ENCODE data around the gene TUBG2.

TUBG2 gene

GRCh38 chr17:42677921-42678781 is 19.1 kb downstream of the TUBG2 start:
- DNase-seq, result peak; percentile 88

- DNase-seq, result peak; percentile 76
Observed at GRCh38 chr17:42678951-42679491, 19.9 kb downstream of the TUBG2 start.

- peak; percentile 69 for DNase-seq
Observed at GRCh38 chr17:42679492-42680330, 20.6 kb downstream of the TUBG2 start.

DNA sequence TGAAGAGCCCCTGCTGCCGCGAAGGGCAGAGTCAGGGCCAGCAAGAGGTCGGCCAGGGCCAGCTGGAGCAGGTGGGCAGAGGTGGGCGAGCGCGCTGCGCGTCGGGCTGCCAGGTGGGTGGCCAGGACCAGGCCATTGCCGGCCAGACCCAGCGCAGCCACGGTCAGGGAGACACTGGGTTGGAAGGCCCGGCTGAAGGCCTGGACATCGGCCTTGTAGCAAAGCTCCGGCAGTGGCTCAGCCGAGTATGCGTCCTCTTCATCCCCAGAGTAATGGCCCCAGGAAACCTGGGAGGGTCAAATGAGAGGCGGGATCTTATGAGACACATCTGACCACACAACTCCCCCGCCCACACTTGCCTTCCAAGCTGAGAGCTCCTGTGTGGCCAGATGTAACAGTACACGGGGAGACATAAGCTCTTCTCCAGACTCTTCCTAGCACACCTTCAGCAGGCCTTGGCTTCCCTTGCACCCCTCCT is 21.3 kb downstream of the TUBG2 start:
- no peak for DNase-seq

DNA sequence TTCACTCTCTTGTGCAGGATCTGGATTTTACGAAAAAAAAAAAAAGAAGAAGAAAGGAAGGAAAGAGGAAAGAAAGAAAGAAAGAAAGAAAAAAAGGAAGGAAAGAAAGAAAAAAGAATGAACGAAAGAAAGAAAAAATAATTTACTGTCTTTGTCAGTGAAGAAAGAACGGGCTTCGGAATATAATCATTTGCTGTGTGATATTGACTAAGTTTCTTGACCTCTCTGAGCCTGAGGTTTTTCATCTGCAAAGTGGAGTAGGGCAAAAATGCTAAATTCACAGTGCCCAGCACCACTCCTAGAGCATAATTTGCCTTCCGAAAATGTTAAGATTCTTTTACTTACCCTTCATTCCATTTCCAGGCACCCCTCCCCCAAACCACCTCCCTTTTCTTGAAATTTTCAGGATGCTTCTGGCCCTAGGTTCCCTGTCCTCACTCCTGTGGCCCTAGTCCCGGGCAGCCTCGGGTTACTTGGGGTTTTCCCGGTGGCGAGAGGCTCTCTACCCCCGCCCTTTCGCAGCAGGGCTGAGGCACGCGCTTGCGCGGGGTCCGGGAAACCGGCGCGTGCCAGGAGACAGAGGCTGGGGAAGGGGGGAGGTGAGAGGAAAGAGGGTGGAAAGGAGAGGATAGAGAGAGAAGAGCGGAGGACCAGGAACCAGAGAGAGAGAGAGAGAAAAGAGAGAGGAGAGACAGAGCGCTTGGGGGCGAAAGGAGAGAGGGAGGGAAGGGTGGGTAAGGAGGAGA is 23.1 kb downstream of the TUBG2 start, which contains the start of gene CNTNAP1:
TSS of gene CNTNAP1 (plus strand) at position 556 of the 746 bp plus-strand sequence. CDS start 299 bp downstream, outside the sequence.
- DNase-seq, result peak; percentile 73

DNA sequence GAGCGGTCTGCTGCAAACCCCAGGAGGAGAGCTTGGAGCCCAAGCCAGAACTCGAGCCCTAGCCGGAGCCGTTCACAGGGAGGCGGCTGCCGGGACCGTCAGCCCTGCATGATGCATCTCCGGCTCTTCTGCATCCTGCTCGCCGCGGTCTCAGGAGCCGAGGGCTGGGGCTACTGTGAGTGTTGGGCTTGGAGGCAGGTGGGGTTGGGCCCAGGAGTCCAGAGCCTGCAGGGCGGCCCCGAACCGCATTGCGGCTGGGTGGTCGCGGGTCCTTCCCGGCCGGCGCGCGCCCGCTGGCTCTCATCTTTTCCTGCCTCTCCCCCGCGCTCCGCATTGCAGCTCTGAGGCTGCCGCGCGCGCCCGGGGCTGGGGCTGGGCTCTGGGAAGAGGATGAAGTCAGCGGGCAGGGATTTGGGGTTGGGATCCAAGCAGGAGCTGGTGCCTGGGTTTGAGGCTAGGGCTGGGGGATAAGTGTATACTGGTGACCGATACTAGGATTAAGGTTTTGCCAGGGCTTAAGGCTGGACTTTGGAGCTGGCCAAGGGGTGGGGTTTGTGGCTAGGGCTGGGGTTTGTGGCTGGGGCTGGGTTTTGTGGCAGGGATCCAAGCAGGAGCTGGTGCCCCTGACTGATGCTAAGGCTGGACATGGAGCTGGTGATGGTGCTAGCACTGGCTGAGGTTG is 23.8 kb downstream of the TUBG2 start:
- DNase-seq, result peak; percentile 28

- peak; percentile 58 for DNase-seq
Observed at GRCh38 chr17:42683407-42684034, 24.4 kb downstream of the TUBG2 start.

DNA sequence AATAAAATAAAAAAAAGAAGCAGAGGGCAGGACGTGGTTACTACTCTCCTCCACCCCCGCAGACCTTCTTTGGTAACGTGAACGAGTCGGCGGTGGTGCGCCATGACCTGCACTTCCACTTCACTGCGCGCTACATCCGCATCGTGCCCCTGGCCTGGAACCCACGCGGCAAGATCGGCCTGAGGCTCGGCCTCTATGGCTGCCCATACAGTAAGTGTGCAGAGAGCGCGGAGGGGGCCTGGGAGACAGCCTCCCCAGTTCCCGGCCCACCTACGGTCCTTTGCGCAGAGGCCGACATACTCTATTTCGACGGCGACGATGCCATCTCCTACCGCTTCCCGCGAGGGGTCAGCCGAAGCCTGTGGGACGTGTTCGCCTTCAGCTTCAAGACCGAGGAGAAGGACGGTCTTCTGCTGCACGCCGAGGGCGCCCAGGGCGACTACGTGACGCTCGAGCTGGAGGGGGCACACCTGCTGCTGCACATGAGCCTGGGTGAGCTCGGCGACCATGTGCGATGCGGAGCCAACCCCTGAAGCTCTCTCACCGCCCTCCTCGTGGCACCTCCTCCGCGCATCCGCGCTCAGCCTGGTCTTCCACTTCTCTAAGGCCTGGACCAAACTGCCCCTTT is 26.0 kb downstream of the TUBG2 start:
- no peak for DNase-seq

DNA sequence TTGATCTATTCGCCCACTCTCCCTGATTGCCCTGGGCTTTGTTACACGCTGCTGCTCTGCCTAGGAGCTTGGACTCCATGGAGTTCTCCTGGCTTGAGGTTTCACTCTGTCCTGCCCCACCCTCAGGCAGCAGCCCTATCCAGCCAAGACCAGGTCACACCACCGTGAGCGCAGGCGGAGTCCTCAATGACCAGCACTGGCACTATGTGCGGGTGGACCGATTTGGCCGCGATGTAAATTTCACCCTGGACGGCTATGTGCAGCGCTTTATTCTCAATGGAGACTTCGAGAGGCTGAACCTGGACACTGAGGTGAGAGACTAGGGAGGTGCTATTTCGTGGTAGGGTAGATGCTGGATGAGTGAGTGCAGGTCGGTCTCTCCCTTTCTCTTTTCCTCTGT is 26.7 kb downstream of the TUBG2 start:
- no peak for DNase-seq

GRCh38 chr17:42686520-42687128 is 27.5 kb downstream of the TUBG2 start:
- no peak for DNase-seq

- DNase-seq, result no peak
Observed at GRCh38 chr17:42687707-42688320, 28.7 kb downstream of the TUBG2 start.

DNA sequence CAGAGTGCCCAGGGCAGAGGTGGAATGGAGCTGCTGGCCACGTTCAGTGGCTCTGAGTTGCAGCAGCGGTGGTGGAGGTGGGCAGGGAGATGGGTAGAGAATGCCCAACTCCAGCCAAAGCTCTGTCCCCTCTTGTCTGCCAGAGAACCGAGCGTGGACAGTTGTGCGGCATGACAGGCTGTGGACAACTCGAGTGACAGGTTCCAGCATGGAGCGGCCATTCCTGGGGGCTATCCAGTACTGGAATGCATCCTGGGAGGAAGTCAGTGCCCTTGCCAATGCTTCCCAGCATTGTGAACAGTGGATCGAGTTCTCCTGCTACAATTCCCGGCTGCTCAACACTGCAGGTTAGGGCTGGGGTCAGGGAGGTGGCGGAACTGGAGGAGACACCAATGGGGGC is 31.5 kb downstream of the TUBG2 start:
- no peak for DNase-seq

- no peak for DNase-seq
Observed at GRCh38 chr17:42691021-42691545, 32.0 kb downstream of the TUBG2 start.

- no peak for DNase-seq
Observed at GRCh38 chr17:42692489-42692888, 33.4 kb downstream of the TUBG2 start.

- no peak for DNase-seq
Observed at GRCh38 chr17:42694524-42694923, 35.4 kb downstream of the TUBG2 start.

DNA sequence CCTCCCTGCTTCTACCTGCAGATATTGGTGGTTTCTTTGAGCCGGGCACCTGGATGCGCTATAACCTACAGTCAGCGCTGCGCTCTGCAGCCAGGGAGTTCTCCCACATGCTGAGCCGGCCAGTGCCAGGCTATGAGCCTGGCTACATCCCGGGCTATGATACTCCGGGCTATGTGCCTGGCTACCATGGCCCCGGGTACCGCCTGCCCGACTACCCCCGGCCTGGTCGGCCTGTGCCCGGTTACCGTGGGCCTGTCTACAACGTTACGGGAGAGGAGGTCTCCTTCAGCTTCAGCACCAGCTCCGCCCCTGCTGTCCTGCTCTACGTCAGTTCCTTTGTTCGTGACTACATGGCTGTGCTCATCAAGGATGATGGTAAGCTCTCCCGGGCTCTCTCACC is 36.4 kb downstream of the TUBG2 start:
- DNase-seq, result no peak

DNA sequence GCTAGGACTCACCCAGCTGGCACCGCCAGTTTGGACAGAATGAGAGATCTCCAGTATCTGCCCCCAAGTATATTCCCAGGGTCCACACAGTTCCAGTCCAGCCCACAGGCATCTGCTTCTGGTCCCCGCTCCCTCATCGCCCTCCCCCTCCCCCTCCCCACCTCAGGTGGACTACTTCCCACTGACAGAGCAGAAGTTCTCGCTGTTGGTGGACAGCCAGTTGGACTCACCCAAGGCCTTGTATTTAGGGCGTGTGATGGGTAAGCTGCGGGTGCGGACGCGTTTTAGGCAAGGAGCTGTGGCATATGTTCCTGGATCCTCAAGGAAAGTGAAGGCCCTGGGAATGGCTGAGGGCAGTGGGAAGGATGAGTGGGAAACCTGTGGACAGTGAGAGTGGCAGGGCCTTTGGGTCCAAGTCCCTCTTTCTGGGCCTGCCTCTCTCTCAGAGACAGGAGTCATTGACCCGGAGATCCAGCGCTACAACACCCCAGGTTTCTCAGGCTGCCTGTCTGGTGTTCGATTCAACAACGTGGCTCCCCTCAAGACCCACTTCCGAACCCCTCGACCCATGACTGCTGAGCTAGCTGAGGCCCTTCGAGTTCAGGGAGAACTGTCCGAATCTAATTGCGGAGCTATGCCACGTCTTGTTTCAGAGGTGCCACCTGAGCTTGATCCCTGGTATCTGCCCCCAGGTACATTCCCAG is 38.2 kb downstream of the TUBG2 start:
- DNase-seq, result no peak

GRCh38 chr17:42698736-42699414 is 39.8 kb downstream of the TUBG2 start:
- DNase-seq, result no peak

GRCh38 chr17:42699415-42699740 is 40.3 kb downstream of the TUBG2 start:
- DNase-seq, result no peak

Measured in NCI-H2227 treated with DMSO at 0.1 percent for 48 hours (cell line).